GM20431 (cell line): ENCODE results near the gene DNLZ.

Source experiments
- in situ Hi-C: fragments of 300-500 bp; cut with MseI, MboI; formaldehyde crosslinking; loops from one replicate; pipeline ENCODE4 v1.15.0; 2020; ENCODE audit warnings: low sequenced_read_pairs; ENCODE audit not compliant: unreplicated experiment

The DNLZ gene

DNA sequence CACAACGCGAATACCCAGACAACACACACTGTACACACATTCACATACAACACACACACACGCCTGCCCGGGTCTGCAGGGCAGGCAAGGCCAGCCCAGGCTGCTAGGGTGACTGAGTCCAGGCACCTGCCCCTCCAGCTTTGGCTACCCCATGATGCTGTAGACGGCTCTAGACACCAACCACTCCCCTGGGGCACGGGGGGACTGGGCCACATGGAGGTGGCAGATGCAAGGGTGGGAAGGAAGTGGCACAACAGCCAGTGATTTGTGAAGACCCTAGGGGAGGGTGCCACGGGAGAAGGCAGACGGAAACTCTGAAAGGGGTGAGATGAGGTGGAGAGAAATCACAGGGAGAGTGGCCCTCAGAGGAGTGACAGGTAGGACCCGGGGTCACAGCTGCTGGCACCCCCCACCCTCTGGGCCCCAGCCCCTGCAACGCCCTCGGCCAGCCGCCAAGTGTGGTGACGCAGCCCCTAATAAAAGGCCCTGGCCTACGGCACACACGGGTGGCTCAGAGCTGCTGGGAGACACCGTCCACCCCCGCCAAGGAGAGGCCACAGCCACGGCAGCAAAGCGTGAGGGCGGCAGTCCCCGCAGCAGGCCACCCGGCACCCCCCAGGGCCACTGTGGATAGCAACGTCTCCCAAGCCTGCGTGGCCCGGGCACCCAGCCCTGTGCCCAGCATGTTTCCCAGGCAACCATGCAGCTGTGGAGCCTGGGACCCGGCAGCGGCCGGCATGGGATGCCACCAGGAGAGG is 53.1 kb downstream of the DNLZ start:
- in situ Hi-C loops = no loop called here

DNA sequence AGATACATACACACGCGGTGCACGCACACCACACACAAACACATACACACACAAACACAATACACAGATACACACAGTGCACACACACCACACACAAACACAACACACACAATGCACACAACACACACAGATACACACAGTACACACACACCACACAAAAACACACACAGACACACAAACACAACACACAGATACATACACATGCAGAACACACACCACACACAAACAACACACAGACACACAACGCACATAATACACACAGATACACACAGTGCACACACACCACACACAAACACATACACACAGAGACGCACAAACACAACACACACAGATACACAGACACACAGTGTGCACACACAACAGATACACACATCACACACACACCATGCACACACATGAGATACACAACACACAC is 53.7 kb downstream of the DNLZ start:
- in situ Hi-C loops = no loop called here
